HS-27A (cell line): ENCODE results near the gene PCNA.
"Not testable (repeated sequence)": the region's sequence is repeated elsewhere in the genome, so short reads cannot be mapped to it uniquely, and the experiment has no call there.

Source experiments
- DNase-seq: peaks from one replicate; pipeline ENCODE4 v3.0.0-alpha.2; 2012; ENCODE audit warnings: low read depth, missing footprints

PCNA gene

DNA sequence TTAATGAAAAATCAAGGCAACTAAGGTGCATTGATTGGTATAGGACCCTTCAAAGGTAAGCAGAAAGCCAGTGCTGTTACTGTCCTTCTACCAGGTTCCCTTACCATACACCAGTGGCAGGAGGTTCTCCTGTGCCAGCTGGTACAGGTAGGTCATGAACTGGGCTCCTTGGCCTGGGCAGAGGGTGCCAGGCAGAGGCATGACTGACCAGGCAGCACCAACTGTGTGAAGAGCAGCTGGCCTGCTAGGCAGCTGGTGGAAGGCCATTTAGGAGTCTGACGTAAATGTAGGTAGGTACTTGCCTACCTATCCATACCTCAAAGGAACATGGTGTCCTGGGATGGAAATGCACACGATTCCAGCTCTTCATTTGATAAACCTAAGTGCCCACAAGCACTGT lies 23.3 kb downstream of the PCNA start:
- DNase-seq = no peak

DNA sequence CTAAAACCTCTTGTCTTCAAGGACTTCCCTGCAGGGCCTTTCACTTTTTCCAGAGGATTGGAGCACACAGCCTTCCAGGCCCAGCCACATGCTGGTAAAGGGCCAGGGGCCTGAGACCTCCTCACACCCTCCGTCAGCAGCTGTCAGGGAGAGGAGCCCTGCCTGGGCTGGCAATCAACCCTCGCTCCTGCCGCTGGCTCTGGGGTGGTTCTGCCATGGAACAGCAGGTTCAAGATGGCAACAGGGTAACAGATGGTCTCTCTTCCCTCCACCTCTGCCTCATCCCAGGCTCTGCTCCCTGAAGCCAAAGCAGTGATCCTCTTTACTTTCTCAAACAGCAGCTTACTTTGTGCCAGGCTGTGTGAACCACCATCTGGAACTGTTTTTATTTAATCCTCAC lies 23.8 kb downstream of the PCNA start:
- DNase-seq = no peak

DNA sequence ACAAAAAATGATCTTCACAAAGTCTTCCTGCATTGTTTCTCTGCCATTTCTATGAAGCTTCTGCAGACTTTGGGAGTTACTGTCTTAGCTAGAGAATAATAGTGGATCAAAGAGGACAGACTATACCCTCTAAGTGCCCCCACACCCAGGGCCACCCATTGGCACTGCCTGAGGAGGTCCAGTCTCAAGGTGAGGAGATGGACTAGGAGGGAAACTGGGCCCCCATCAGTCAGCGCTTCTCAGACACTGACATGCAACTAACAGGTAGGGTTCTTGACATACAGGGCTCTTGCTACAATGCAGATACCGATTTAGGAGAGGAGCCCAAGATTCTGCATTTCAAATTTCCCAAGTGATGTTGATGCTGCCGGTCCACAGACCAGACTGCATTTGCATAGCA lies 24.3 kb downstream of the PCNA start:
- DNase-seq = no peak

DNA sequence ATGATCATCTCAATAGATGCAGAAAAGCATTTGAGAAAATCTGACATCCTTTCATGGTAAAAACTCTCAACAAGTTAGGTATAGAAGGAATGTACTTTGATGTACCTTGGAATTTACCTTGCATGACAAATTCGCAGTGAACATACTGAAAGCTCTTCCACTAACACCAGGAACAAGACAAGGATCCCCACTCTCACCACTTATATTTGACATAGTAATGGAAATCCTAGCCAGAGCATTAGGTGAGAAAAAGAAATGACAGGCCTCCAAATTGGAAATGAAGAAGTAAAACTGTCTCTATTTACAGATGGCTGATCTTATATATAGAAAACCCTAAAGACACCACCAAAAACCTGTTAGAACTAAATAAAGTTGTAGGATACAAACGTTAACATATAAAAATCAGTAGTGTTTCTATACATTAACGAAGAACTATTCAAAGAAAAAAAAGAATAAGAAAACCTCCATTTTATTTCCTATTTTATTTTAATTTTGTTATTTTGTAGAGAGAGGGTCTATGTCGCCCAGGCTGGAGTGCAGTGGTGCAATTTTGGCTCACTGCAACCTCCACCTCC lies 26.9 kb downstream of the PCNA start:
- DNase-seq = no peak

DNA sequence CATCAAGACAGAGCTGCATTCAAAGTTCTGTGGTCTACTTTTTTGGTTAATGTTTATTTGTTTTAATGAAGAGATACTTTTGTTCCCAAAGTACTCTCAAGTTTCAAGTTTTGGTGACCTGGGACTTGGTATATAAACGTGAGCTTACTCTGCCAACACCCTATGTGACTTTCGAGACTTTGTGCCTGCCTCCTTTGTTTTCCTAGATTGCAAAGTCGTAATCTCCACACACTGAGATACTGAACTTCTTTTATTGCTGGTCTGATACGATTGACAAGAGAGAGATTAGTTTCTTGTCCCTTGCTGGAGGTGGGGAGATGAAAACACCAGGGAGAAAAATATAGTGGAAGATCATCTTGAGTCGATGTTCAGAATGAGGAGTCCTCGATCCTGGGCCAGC lies 27.9 kb downstream of the PCNA start:
- no peak for DNase-seq

DNA sequence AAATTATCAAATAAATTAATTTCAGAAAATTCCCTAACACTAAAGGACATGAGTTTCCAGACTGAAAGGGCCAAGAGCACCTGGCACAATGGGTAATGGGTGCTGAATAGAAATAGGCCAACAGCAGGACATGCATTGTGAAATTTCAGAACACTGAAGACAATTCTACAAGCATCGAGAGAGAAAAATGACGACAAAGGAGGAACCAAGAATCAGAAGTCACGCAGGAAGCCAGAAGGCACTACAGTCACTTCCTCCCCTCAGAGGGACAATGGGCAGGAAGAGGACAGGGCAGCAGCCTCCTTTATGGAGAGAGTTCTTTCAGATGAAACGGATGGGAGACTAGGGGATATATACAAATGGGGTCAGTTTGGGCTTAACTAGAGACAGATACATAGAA lies 29.6 kb downstream of the PCNA start:
- DNase-seq = no peak

DNA sequence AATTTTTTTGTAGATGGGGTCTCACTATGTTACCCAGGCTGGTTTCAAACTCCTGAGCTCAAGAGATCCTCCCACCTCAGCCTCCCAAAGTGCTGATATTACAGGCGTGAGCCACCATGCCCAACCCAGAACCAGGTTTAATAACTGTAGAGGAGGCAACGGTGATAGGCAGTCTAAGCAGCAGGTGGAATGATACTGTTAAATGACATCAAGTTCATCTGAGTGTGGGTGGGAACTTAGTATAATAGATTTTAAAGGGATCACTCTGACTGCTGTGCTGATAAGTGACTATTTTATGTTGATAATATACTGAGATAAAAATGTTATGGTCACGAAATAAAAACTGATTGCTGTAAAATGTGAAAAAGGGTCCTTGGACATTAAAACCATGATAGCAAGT lies 31.1 kb downstream of the PCNA start:
- DNase-seq = no peak

DNA sequence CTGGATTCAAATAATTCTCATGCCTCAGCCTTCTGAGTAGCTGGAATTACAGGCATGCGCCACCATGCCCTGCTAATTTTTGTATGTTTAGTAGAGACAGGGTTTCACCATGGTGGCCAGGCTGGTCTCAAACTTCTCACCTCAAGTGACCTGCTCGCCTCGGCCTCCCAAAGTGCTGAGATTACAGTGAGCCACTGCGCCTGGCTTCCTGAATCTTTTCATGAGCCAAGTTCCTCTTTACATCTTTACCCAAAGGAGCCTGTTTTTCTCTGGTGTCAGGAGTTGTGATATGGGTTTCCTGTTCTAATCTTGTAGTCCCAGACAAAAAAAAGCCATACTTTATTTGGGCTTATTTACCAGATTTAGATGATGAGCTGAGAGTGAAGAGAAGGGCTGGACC lies 34.4 kb downstream of the PCNA start:
- no peak for DNase-seq

DNA sequence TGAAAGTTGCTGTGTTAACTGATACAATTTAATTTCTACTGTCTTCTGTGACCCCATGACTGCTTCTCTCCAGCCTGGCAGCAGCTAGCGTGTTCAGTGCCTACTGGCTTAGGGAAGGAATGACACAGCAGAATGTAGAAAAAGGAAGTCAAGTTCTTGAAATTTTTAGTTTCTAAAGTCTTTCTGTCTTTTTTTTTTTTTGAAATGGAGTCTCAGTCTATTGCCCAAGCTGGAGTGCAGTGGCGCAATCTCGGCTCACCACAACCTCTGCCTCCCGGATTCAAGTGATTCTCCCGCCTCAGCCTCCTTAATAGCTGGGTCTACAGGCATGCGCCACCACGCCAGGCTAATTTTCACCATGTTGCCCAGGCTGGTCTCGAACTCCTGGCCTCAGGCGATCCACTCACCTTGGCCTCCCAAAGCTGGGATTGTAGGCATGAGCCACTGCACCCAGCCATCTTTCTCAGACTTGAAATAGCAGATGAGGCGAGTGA lies 39.3 kb downstream of the PCNA start:
- no peak for DNase-seq

DNA sequence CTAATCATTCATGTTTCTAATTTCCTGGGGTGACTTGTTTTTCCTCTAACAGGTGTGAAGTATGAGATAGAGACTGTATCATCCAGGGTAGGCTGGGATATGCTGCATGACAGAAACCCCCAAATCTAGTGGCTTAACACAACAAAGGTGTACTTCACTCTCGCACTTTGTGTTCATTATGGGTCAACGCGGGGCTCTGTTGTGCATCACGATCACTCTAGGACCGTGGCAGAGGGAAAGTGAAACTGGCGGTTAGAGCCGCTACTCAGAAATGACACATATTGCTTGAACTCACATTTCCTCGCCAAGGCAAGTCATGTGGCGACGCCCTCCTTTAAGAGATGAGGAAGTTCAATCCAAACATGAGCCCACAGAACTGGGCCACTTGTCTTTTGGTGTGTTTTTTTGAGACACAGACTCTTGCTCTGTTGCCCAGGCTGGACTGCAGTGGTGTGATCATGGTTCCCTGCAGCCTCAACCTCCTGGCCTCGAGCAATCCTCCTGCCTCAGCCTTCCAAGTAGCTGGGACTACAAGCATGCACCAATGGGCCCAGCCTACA lies 41.3 kb downstream of the PCNA start:
- no peak for DNase-seq

DNA sequence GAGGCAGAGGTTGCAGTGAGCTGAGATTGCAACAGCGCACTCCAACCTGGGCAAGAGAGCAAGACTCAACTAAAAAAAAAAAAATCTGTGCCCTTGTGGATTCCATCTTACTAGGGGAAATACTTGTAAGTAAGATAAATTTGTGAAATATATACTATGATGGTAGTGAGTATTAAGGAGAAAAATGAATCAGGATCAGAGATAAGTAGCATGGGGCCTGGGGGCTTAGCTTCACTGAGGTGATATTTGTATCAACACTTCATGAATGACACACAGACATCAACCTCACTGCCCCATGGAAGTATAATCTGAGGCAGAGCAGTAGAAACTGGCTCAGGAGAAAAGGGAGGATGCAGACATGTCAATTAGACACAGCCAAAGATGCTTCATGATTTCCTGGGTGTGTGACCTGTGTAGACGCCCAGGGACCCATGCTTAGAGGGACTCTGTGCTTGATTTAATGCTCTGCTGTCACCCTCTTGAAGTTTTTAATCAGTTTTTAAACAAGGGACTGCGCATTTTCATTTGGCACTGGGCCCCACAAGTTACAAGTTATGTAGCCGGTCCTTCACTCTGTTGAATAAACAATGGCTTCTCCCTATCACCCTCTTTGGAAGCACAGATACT lies 41.9 kb downstream of the PCNA start:
- DNase-seq = no peak

DNA sequence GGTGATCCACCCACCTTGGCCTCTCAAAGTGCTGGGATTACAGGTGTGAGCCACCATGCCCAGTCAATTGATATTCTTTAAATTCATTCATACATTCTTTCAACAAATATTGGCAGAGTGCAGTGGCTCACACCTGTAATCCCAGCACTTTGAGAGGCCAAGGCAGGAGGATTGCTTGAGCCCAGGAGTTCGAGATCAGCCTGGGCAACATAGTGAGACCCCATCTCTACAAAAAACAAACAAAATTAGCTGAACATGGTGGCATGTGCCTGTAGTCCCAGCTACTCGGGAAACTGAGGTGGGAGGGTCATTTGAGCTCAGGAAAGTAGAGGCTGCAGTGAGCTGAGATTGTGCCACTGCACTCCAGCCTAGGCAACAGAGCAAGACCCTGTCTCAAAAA lies 42.8 kb downstream of the PCNA start:
- not testable (repeated sequence) for DNase-seq

DNA sequence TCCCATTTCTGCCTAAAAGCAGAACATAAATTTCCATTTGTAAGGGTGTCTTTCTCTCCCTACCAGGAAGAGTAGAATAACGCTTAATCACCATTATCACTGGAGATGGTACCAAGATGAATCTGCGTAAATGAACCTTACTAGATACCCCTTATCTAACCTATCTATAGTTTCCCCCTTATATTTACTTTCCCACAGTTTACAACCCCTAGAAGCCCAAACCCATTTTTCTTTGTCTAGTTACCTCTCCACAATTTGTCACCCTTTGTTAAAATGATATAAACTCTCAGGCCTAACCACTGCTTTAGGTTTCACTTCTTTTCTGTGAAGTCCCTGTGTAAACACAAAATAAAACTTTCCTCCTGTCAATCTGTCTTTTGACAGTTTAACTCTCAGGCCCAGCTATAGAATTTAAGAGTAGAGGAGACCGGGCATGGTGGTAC lies 45.5 kb downstream of the PCNA start:
- DNase-seq = no peak

DNA sequence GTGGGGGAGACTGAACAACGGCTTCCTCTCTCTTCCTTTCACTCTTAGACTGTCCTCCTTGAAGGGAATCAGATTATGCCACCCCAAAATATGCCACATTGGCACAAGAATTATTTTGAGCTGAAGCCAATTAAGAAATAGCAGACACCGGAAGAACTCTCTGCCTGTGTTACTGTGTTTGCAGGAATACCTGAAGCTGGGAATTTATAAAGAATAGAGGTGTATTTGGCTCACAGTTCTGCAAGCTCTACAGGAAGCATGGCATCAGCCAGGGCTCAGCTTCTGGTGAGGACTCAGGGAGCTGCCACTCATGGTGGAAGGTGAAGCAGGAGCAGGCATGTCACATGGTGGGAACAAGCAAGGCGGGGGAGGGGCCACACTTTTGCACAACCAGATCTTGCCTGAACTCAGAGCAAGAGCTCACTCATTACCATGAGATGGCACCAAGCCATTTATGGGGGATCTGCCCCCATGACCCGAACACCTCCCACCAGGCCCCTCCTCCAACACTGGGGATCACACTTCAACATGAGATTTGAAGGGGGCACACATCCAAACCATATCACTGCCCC lies 46.0 kb downstream of the PCNA start:
- no peak for DNase-seq

DNA sequence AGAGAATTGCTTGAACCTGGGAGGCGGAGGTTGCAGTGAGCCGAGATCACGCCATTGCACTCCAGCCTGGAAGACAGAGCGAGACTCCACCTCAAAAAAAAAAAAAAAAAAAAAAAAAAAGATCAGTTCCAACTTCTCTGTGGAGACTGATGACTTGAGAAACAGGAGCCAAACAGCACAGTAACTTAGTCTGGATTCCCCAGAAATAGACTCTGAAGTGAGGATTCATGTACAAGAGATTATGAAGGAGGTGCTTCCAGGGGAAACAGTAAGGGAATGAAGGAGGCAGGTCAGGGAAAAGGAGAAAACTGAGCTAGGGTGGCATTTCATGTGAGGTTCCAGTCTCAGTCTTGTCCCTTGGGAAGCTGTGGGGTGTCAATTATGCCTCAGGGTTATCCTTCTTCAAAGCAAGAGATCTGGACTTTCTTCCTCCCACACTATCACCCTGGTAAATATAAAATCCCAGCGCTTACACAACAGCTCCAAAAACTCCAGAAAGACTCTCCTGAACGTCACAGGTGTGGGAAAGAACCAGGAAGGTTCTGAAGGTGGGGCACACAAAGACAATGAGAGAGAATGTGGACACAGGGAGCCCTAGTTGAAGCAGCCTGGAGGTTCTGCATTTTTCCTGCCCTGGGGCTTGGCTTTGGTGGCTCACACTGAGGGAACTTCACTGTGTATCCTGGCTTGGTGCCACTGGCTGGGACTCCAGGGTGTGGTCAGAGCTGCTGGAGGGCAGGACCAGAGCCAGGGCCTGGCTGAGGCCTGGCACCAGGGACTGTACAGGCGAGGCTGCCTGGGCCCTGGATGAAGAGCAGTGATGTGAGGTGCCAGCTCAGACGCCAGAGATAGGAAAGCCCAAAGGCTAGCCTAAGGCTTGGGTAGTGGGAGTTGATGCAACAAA lies 46.8 kb downstream of the PCNA start:
- DNase-seq = peak; percentile 83

DNA sequence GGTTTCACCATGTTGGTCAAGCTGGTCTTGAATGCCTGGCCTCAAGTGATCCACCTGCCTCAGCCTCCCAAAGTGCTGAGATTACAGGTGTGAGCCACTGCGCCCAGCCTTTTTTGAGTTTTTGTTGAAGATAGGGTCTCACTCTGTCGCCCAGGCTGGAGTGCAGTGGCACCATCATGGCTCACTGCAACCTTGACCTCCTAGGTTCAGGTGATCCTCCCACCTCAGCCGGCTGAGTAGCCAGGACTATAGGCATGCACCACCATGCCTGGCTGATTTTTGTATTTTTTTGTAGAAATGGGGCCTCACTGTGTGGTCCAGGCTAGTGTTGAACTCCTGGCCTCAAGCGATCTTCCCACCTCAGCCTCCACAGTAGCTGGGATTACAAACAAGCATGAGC lies 47.8 kb downstream of the PCNA start:
- not testable (repeated sequence) for DNase-seq

DNA sequence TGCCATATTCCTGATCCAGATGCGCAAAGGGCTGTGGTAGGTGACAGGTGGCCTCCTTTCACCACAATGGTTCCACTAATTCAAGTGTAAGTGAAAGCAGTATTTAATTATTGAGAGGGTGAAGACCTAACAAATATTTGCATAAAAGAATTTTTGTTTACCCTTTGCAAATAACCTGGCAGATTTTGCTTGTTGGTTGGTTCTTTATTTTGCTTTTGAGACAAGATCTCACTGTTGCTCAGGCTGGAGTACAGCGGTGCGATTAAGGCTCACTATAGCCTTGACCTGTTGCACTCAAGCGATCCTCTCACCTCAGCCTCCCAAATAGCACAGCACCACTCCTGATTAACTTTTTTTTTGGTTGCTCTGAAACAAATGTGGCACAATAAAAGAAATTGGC lies 49.2 kb downstream of the PCNA start:
- no peak for DNase-seq

DNA sequence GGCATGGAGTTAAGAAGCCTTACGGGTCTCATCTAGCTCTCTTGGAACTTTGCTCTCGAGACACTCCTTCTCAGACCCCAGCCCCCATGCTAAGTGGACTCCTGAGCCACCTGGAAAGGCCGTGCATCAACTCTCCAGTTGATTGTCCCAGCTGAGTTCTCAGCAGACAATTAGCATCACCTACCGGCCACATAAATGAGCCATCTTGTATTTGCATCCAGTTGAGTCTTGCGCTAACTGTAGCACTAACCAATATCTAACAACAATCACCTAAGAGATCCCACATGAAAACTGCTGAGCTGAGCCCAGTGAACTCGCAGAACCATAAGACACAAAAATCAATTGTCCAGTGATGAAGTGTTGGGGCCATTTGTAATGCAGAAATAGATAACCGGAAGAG lies 49.7 kb downstream of the PCNA start:
- DNase-seq = no peak

DNA sequence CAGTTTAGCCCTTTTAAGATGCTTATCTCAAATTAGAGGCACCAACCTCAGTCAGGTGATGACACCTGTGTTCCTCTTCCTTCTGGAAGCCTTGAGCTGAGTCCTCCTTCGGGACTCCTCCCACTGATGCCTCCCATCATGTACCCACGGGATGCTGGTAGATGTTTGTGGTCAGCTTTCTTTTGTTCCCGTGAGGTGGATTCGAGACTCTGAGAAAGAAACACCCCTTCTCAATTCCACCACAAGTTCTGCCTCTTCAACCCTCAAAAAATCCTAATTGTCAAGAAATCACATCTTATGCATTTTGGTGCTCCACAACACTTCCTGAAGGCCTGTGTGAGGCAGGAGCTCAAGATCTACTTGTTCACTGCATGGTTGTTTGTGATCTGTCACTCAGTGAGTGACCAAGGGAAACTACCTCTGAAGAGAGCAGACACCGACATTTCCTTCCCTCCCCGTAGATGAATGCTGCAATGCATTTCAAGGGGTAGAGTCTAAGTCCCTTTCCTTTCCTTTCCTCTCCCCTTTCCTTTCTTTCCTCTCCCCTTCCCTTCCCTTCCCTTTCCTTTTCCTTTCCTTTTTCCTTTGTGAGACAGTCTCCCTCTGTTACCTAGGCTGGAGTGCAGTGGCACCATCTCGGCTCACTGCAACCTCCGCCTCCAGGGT lies 50.5 kb downstream of the PCNA start:
- no peak for DNase-seq

DNA sequence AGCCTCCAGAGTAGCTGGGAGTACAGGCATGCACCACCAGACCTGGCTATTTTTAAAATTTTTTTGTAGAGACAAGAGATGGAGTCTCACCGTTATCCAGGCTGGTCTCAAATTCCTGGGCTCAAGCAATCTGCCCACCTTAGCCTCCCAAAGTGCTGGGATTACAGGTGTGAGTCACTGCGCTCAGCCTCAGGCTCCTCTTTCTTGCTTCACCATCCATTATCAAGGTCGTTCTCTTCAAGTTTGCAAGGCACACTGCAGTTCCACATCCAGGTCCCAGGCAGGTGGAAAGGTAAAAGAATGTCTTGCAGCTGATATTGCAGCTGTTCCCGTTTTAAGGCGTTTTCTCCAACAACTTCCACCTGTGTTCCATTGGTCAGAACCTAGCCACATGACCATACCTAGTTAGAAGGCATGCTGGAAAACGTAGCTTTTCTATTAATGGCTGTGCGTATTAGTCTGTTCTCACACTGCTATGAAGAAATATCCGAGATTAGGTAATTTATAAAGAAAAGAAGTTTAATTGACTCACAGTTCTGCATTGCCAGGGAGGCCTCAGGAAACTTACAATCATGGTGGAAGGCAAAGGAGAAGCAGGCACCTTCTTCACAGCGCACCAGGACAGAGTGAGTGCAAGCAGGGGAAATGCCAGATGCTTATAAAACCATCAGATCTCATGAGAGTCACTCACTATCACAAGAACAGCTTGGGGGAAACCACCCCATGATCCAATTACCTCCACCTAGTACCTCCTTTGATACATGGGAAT lies 51.7 kb downstream of the PCNA start:
- no peak for DNase-seq

DNA sequence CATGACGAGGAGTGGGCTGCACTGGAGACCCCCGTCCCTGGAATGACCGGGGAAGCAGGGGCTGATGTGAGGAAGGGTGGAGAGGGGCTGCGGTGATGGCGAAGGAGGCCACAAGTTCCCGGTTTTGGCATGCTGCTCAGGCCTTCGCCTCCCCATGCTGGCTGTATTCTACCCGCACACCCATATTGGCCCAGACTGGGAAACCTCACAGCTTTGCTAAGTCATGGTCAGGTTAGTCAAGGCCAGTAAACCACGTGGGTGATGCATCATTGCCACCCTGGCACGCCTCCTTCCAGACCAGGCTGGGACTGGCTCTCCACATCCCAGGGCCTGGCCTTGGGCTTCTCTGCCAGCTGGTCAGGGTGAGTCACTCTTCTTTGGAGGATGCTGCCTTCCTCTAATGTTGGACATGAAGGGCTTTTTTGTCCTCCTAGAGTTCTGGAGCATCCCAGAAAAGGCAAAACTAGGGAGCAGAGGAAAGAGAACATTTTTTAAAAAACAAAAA lies 53.8 kb downstream of the PCNA start:
- DNase-seq = peak; percentile 94
